GM18526 (cell line): ENCODE data around the gene KRTAP12-4.
"Not testable (repeated sequence)": the region's sequence is repeated elsewhere in the genome, so short reads cannot be mapped to it uniquely, and the experiment has no call there.

Experiments used
- POLR2A ChIP-seq: IDR thresholded peaks from 3 replicates; pipeline ENCODE4 v1.6.1; 2011; ENCODE audit not compliant: insufficient read length; ENCODE audit errors: extremely low read depth

KRTAP12-4 gene, protein sequence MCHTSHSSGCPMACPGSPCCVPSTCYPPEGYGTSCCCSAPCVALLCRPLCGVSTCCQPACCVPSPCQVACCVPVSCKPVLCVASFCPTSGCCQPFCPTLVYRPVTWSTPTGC

GRCh38 chr21:44654576-44655175 is at the start of gene KRTAP12-4:
Gene KRTAP12-4 (minus strand): TSS chr21:44654659. CDS start chr21:44654614, 45 bp downstream.
- TF ChIP-seq POLR2A: no peak

GRCh38 chr21:44703731-44704635 is 49.5 kb upstream of the KRTAP12-4 start:
- TF ChIP-seq POLR2A: no peak

- no peak for TF ChIP-seq POLR2A
Observed at GRCh38 chr21:44702973-44703730, 48.7 kb upstream of the KRTAP12-4 start.

GRCh38 chr21:44702111-44702972 is 47.9 kb upstream of the KRTAP12-4 start:
- TF ChIP-seq POLR2A: no peak

DNA sequence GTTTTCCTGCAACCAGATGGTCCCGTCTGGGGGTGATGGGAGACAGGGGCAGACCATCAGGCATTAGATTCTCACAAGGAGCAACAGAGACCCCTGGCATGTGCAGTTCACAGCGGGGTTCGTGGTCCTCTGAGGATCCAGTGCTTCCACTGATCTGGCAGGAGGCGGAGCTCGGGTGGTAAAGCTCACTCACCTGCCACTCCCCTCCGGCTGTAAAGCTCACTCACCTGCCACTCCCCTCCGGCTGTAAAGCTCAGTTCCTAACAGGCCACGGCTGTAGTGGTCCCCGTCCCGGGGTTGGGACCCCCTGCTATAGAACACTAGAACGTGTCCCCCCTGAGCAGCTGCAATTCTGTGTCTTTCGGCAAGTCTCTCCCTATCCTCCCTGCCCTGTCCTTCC is 47.1 kb upstream of the KRTAP12-4 start:
- no peak for TF ChIP-seq POLR2A

DNA sequence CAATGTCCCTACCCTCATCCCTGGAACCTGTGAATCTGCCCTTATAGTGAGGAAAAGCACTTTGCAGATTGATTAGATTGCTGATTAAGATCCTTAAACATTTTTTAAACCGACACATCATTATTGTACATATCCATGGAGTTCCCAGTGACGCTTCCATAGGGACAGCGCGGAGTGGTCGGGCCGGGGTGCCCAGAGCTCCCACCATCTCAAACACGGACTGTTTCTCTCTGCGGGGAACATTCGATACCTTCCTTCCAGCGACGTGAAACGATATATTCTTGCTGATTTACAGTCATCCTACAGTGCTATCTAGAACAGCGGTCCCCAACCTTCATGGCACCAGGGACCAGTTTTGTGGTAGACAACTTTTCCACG is 46.6 kb upstream of the KRTAP12-4 start:
- no peak for TF ChIP-seq POLR2A

DNA sequence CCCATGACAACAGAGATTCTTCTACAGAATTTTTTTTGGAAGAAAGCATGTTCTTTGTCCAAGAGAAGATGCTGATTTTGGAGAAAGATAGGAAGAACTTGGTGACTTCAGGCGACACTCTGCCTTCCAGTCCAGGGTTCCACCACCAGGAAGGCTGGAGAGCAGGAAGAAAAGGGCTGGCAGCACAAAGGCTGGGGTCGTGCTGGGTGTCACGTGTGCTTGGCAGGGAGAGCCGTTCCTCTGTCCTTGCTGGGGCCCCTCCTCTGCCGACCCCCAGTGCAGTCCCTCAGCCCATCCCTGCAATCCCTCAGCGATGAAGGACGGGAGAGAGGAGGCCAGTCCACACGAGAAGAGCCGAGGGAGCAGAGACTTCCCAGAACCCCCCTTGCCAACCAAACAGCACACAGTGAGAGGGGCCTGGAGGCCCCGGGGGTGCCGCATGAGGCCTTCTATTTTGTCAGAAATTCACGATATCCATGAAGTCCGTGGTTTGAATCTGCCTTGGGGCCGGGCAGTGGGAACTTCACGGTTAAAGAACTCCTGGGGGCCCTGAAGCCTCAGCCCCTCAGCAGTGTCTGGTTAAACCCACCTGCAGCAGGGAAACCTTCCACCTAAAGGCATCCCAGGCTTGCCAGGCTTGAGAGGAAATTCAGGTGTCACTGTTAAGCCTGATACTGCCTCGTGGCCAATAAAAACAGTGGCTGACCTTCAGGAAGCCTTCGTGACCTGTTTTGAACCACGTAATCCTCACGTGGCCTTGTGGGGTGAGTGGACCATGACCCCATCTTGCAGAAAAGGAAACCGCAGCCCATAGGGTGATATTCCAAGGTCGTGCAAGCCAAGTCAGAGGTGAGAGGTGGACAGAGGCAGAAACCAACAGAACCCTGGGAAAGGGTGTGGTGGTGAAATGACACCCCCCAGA is 45.9 kb upstream of the KRTAP12-4 start:
- TF ChIP-seq POLR2A: no peak

GRCh38 chr21:44699502-44700001 is 45.1 kb upstream of the KRTAP12-4 start:
- TF ChIP-seq POLR2A: no peak

DNA sequence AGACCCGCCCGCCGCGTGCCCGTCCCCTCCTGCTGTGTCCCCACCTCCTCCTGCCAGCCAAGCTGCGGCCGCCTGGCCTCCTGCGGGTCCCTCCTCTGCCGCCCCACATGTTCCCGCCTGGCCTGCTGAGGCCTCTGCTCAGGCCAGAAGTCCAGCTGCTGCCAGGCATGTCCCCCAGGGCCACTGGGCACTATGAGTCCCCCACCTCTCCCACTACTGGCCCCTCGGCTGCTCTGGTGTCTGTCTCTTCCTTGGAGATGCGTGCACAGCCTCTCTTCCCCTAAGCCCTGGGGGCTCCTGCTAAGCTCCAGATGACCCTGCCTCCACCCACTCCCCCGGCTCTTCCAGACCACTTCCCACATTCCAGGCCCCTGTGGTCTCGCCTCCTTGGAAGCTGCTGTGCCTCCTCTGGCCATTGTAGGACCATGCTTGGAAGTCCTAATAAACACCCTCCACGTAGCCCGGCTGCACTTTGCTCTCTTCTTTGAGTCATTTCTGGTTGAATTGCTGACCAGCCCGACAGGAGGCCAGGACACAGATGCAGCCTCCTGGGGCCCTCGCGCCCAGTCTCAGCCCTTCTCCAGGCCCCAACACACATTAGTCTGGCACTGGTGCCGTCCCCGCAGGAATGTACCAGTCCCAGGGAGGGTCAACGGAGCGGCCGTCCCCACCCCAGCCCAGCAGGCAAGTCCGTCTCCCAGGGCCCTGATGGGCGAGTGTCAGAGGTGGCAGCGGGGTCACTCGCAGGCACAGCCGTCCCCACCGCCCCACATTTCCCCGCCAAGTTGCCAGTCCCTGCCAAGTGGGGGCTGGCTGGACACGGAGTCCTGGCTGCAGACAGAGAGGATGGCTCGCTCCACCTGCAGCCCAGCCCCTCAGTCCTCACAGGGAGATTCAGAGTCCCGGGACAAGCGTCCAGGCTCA is 43.6 kb upstream of the KRTAP12-4 start:
- no peak for TF ChIP-seq POLR2A

DNA sequence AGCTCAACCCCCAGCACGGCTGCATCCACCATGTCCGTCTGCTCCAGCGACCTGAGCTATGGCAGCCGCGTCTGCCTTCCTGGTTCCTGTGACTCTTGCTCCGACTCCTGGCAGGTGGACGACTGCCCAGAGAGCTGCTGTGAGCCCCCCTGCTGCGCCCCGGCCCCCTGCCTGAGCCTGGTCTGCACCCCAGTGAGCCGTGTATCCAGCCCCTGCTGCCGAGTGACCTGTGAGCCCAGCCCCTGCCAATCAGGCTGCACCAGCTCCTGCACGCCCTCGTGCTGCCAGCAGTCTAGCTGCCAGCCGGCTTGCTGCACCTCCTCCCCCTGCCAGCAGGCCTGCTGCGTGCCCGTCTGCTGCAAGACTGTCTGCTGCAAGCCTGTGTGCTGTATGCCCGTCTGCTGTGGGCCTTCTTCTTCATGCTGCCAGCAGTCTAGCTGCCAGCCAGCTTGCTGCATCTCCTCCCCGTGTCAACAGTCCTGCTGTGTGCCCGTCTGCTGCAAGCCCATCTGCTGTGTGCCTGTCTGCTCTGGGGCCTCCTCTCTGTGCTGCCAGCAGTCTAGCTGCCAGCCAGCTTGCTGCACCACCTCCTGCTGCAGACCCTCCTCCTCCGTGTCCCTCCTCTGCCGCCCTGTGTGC is 42.8 kb upstream of the KRTAP12-4 start, which contains the start of gene KRTAP10-12:
KRTAP10-12 (plus strand) TSS at position 1 of the 639 bp plus-strand sequence; CDS start at position 31, 30 bp downstream.
- not testable (repeated sequence) for TF ChIP-seq POLR2A

- no peak for TF ChIP-seq POLR2A
Observed at GRCh38 chr21:44696572-44696971, 42.1 kb upstream of the KRTAP12-4 start.

GRCh38 chr21:44695641-44696040 is 41.2 kb upstream of the KRTAP12-4 start:
- no peak for TF ChIP-seq POLR2A

- no peak for TF ChIP-seq POLR2A
Observed at GRCh38 chr21:44695184-44695583, 40.7 kb upstream of the KRTAP12-4 start.
